ENCODE measurements around the gene ABLIM2.

The ABLIM2 gene

DNA sequence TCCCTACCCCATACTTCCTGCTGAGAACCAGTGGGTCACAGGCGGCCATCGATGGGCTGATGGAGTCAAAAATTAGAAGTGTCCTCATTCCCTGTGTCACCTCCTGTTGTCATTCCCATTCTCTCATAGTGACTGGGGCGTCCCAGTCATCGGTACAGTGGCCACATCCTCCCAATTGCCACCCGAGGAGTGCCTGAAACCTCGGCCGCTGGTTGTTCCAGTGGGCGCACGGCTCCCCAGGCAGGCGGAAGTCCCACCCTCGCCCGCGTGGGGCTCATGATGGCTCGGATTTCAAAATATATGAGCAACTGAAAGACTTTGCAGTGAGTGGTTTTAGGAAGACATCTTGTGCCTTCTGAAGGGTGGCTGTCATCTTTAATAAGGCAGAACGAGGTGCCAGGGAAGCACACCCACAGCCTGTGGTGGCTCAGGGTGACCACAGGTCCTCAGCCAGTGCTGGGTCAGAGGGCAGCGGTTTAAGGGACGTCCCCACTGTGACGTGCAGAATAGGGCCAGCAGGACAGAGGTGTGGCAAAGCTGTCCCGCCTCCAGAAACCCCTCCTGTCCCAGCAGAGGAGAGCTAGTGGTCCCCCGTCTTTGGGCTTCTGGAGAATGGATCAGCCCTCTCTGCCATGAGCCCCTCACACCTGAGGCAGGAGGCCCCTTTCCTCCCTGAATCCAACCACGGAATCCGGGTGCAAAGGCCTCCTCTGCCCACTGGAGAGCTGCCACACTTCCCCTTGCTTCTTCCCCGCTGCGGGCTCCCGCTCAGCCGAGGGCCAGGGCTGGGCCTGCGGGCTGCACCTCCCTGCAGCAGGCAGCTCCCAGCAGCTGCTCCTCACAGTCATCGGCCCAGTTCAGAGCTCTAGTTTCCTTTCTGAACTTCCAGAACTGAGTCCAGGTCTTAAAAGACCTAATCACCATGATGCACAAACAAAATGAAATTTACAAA is 90.4 kb downstream of the ABLIM2 start:
- Histone ChIP-seq H2AFZ (ENCODE audit: low read length) (no peak overlapping the region), H3K9ac (ENCODE audit: low read length) (no peak overlapping the region), H3K4me2 (ENCODE audit: low read depth, low read length) (no peak overlapping the region), H3K9me3 (replicated peaks; ENCODE audit: insufficient read depth, low read length) (no peaks in the 10 kb centered on the region), H3K27ac (ENCODE audit: low read length) (no peak overlapping the region), H3K27me3 (replicated peaks; ENCODE audit: insufficient read depth, low read length) (peaks cover 92% of the 10 kb centered on the region), H3K79me2 (ENCODE audit: low read length) (no peaks in the 10 kb centered on the region), H4K20me1 (ENCODE audit: insufficient read depth, low read length) (no peaks in the 10 kb centered on the region), H3F3A (ENCODE audit: insufficient read depth, low read length) (no peaks in the 10 kb centered on the region), H3K4me1 (ENCODE audit: low read length) (no peaks in the 10 kb centered on the region), H3K36me3 (replicated peaks; ENCODE audit: insufficient read depth, low read length) (no peaks in the 10 kb centered on the region), H3K9me2 (replicated peaks; ENCODE audit: insufficient read depth, low read length) (no peaks in the 10 kb centered on the region), H3K4me3 (ENCODE audit: low read length) (no peak overlapping the region)
- no peak for DNase-seq
- TF ChIP-seq EZH2 (optimal IDR thresholded peaks at IDR 0.05; ENCODE audit: low read depth, low read length): no peak
- TF ChIP-seq EZH2phosphoT487 (IDR thresholded peaks at IDR 0.05; ENCODE audit: low read length): no peak
- TF ChIP-seq, protein P1, sequence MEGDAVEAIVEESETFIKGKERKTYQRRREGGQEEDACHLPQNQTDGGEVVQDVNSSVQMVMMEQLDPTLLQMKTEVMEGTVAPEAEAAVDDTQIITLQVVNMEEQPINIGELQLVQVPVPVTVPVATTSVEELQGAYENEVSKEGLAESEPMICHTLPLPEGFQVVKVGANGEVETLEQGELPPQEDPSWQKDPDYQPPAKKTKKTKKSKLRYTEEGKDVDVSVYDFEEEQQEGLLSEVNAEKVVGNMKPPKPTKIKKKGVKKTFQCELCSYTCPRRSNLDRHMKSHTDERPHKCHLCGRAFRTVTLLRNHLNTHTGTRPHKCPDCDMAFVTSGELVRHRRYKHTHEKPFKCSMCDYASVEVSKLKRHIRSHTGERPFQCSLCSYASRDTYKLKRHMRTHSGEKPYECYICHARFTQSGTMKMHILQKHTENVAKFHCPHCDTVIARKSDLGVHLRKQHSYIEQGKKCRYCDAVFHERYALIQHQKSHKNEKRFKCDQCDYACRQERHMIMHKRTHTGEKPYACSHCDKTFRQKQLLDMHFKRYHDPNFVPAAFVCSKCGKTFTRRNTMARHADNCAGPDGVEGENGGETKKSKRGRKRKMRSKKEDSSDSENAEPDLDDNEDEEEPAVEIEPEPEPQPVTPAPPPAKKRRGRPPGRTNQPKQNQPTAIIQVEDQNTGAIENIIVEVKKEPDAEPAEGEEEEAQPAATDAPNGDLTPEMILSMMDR (IDR thresholded peaks at IDR 0.05; ENCODE audit: low read length): no peak

DNA sequence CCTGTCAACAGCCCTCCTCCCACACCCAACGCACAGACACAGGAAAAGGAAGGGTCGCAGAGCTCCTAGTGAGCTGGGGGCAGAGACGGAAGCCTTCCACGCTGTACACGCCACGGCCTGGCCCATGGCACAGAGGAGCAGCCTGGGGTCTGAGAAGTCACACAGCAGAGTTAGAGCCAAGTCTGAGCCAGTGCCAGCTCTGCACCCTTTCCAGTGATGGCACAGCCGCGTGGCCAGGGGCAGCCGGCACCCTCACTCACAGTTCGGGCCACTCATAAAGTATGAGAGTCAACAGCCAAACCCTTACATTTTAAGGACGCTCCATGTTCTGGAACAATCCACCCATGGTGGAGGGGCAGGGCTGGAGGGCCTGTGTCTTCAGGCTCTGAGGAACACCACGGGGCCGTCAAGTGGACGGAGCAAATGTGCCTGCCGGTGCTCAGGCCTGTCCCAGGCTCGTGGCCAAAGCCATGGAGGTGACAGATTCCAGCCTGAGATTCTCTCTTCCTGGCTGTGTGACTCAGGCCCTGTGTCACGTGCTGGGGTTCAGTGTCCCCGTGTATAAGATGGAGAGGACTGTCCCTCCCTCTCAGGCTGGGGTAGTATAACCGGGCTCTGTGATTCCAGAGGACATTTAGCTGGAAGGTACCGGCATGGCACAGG is 91.2 kb downstream of the ABLIM2 start:
- H3K4me1 ChIP-seq (ENCODE audit: low read length): no peaks in the 10 kb centered on the region
- peaks cover 85% of the 10 kb centered on the region for H3K27me3 ChIP-seq (replicated peaks; ENCODE audit: insufficient read depth, low read length)
- no peak overlapping the region for H3K4me3 ChIP-seq (ENCODE audit: low read length)
- no peaks in the 10 kb centered on the region for H4K20me1 ChIP-seq (ENCODE audit: insufficient read depth, low read length)
- H3K79me2 ChIP-seq (ENCODE audit: low read length): no peaks in the 10 kb centered on the region
- H3K27ac ChIP-seq (ENCODE audit: low read length): no peak overlapping the region
- H3K4me2 ChIP-seq (ENCODE audit: low read depth, low read length): no peak overlapping the region
- H2AFZ ChIP-seq (ENCODE audit: low read length): no peak overlapping the region
- H3K9me2 ChIP-seq (replicated peaks; ENCODE audit: insufficient read depth, low read length): no peaks in the 10 kb centered on the region
- no peaks in the 10 kb centered on the region for H3K36me3 ChIP-seq (replicated peaks; ENCODE audit: insufficient read depth, low read length)
- no peak overlapping the region for H3K9ac ChIP-seq (ENCODE audit: low read length)
- TF ChIP-seq EZH2 (optimal IDR thresholded peaks at IDR 0.05; ENCODE audit: low read depth, low read length) (no peak), EZH2phosphoT487 (IDR thresholded peaks at IDR 0.05; ENCODE audit: low read length) (no peak)
- TF ChIP-seq, protein P1 (IDR thresholded peaks at IDR 0.05; ENCODE audit: low read length): no peak
- no peak for DNase-seq
- no peaks in the 10 kb centered on the region for H3F3A ChIP-seq (ENCODE audit: insufficient read depth, low read length)
- H3K9me3 ChIP-seq (replicated peaks; ENCODE audit: insufficient read depth, low read length): no peaks in the 10 kb centered on the region

DNA sequence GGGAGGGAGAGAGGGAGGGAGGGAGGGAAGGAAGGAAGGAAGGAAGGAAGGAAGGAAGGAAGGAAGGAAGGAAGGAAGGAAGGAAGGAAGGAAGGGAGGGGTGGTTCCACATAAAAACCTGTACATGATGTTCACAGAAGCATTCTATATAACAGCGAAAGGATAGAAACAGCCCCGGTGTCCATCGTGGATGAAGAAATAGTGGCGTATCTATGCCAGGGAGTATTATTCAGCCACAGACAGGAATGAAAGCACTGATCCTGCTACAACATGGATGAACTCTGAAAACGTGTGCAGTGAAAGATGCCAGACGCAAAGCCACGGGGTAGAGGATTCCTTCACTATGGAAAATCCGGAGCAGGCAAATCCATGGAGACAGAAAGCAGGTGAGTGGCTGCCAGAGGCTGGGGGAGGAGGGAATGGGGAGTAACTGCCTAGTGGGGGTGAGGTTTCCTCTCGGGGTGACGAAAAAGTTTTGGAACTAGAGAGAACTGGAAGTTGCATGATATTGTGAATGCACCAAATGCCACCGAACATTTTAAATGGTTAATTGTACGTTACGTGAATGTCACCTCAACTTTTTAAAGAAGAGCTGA is 92.2 kb downstream of the ABLIM2 start:
- TF ChIP-seq EZH2phosphoT487 (IDR thresholded peaks at IDR 0.05; ENCODE audit: low read length) (no peak), EZH2 (optimal IDR thresholded peaks at IDR 0.05; ENCODE audit: low read depth, low read length) (no peak)
- TF ChIP-seq, protein P1 (IDR thresholded peaks at IDR 0.05; ENCODE audit: low read length): no peak
- H3K4me1 ChIP-seq (ENCODE audit: low read length): no peaks in the 10 kb centered on the region
- H3K27ac ChIP-seq (ENCODE audit: low read length): no peak overlapping the region
- no peaks in the 10 kb centered on the region for H3F3A ChIP-seq (ENCODE audit: insufficient read depth, low read length)
- no peaks in the 10 kb centered on the region for H3K9me2 ChIP-seq (replicated peaks; ENCODE audit: insufficient read depth, low read length)
- no peaks in the 10 kb centered on the region for H4K20me1 ChIP-seq (ENCODE audit: insufficient read depth, low read length)
- no peak overlapping the region for H3K9ac ChIP-seq (ENCODE audit: low read length)
- H3K36me3 ChIP-seq (replicated peaks; ENCODE audit: insufficient read depth, low read length): no peaks in the 10 kb centered on the region
- DNase-seq: no peak
- H2AFZ ChIP-seq (ENCODE audit: low read length): no peak overlapping the region
- H3K4me3 ChIP-seq (ENCODE audit: low read length): no peak overlapping the region
- no peaks in the 10 kb centered on the region for H3K9me3 ChIP-seq (replicated peaks; ENCODE audit: insufficient read depth, low read length)
- H3K27me3 ChIP-seq (replicated peaks; ENCODE audit: insufficient read depth, low read length): peaks cover 85% of the 10 kb centered on the region
- no peak overlapping the region for H3K4me2 ChIP-seq (ENCODE audit: low read depth, low read length)
- H3K79me2 ChIP-seq (ENCODE audit: low read length): no peaks in the 10 kb centered on the region
